ENCODE data around the gene GJB4. TPM values are rescaled to one million over a fixed set of nuclear protein-coding genes. Genes with fewer than 3 reads are reported as not detected.

GJB4 gene
- total and polyA plus RNA-seq, 5 donors from 2014 or later, result not detected

DNA sequence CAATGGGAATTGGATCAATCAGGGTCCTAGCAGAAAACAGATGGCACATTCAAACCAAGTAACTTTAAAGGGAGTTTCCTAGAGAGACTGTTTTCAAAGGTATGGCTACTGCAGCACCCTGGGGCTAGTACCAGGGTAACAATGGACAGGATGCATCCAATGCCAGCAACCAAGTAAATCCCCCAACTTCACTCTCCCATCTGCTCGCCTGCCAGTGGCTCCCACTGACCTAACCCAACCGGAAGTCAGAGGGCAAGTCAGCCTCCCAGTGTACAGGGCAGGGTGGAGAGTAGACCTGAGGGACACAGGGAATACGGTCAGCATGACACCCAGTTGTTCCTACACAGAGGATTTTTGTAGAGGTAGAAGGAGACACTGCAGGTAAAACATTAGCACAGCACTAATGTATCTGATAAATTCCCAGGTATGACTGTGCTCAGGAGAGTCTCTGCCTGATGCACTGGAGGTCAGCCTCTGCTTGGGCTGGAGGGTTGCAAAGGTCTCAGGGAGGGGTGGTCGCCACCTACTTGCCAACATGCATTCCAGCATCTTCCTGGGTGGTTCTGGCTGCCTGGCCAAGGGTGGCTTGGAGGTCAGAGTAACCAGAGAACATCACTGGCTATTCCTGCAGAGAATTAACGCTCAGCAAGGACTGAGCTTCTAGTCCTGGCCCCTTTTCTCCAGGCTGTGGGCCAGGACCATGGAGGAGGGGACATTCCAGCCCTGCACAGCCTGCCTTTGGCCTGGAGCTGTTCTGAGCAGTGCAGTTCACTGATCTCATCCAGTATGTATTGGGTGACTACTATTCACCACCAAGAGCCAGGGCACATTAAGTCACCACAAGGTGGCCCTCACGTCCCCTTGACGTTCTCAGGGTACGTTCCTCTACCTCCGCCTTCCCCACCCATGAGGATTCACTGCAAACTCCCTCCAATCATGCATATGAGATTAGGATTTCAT lies 28.2 kb downstream of the GJB4 start:
- Mint-ChIP-seq H3K9me3 (peaks cover 0 to 2% (median 0%) of the 10 kb centered on the region in 7 donors), H3K4me3 (no peak overlapping the region), H3K4me1 (peaks cover 0 to 9% (median 4%) of the 10 kb centered on the region in 4 donors), H3K36me3 (no peaks in the 10 kb centered on the region), H3K27ac (no peak overlapping the region), H3K27me3 (peaks cover 27% of the 10 kb centered on the region)
- no peak overlapping the region for H3K4me3 ChIP-seq (ENCODE audit: low read depth, low read length)
- ATAC-seq (ENCODE audit: low read depth in 2 of 2) (no peak), DNase-seq (peak in 1 of 3 donors; percentile 3)
- no peaks in the 10 kb centered on the region for H3K9me3 ChIP-seq (ENCODE audit: control insufficient read depth in 2 of 2, low read length in 2 of 2)
- no peaks in the 10 kb centered on the region for H3K4me1 ChIP-seq (ENCODE audit: control insufficient read depth, insufficient read depth, low read length, poor library complexity, severe bottlenecking)
- peaks cover 7% of the 10 kb centered on the region for H3K27me3 ChIP-seq (ENCODE audit: control insufficient read depth, insufficient read depth, low read length)
- H3K36me3 ChIP-seq (ENCODE audit: control insufficient read depth, insufficient read depth, low read length), result no peaks in the 10 kb centered on the region
- no peak overlapping the region for H3K27ac ChIP-seq (ENCODE audit: insufficient read depth, low read length, poor library complexity, severe bottlenecking)

- peak overlapping the region in 1 of 3 donors; percentile 43 for H3K27ac Mint-ChIP-seq
- Histone ChIP-seq H3K4me3 (ENCODE audit: low read depth, low read length) (no peak overlapping the region), H3K36me3 (ENCODE audit: control insufficient read depth, insufficient read depth, low read length) (no peaks in the 10 kb centered on the region), H3K27me3 (ENCODE audit: control insufficient read depth, insufficient read depth, low read length) (peaks cover 7% of the 10 kb centered on the region), H3K9me3 (ENCODE audit: control insufficient read depth in 2 of 2, low read length in 2 of 2) (no peaks in the 10 kb centered on the region), H3K27ac (ENCODE audit: insufficient read depth, low read length, poor library complexity, severe bottlenecking) (no peak overlapping the region), H3K4me1 (ENCODE audit: control insufficient read depth, insufficient read depth, low read length, poor library complexity, severe bottlenecking) (peaks cover 3% of the 10 kb centered on the region)
- ATAC-seq (ENCODE audit: low read depth in 2 of 2) (no peak), DNase-seq (no peak)
- H3K4me1 Mint-ChIP-seq, result peaks cover 0 to 9% (median 5%) of the 10 kb centered on the region in 4 donors
- H3K9me3 Mint-ChIP-seq, result peaks cover 0 to 2% (median 0%) of the 10 kb centered on the region in 7 donors
- no peaks in the 10 kb centered on the region for H3K36me3 Mint-ChIP-seq
- H3K27me3 Mint-ChIP-seq, result peaks cover 29% of the 10 kb centered on the region
- H3K4me3 Mint-ChIP-seq, result no peak overlapping the region
Observed at GRCh38 chr1:34790985-34791384, 31.4 kb downstream of the GJB4 start.

DNA sequence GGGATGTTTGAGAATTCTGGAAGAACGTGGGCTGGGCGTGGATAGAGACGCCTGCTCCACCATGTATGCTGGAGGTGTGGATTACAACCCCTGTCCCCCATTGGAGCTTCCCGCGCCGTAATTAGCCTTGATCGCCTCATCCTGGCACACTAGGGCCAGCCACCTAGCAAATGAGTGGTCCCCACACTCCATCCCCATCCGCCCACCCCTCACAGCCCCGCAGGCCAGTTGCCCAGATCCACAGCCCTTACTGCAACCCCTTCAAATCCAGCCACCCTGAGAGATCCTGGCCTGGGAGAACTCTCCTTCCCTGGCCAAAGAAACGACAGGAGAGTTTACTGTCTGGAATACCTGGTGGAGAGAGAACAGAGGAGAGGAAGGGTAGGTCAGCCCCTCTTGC lies 32.9 kb downstream of the GJB4 start:
- Mint-ChIP-seq H3K27me3 (peaks cover 33% of the 10 kb centered on the region), H3K4me1 (peaks cover 0 to 11% (median 2%) of the 10 kb centered on the region in 4 donors), H3K36me3 (no peaks in the 10 kb centered on the region), H3K4me3 (peak overlapping the region in 1 of 4 donors; percentile 46), H3K27ac (no peak overlapping the region), H3K9me3 (peaks cover 0 to 2% (median 0%) of the 10 kb centered on the region in 7 donors)
- H3K9me3 ChIP-seq (ENCODE audit: control insufficient read depth in 2 of 2, low read length in 2 of 2), result no peaks in the 10 kb centered on the region
- no peak overlapping the region for H3K4me3 ChIP-seq (ENCODE audit: low read depth, low read length)
- ATAC-seq (ENCODE audit: low read depth in 2 of 2), result no peak
- DNase-seq, result no peak
- peaks cover 7% of the 10 kb centered on the region for H3K27me3 ChIP-seq (ENCODE audit: control insufficient read depth, insufficient read depth, low read length)
- H3K4me1 ChIP-seq (ENCODE audit: control insufficient read depth, insufficient read depth, low read length, poor library complexity, severe bottlenecking), result peaks cover 3% of the 10 kb centered on the region
- H3K36me3 ChIP-seq (ENCODE audit: control insufficient read depth, insufficient read depth, low read length), result no peaks in the 10 kb centered on the region
- H3K27ac ChIP-seq (ENCODE audit: insufficient read depth, low read length, poor library complexity, severe bottlenecking), result no peak overlapping the region

DNA sequence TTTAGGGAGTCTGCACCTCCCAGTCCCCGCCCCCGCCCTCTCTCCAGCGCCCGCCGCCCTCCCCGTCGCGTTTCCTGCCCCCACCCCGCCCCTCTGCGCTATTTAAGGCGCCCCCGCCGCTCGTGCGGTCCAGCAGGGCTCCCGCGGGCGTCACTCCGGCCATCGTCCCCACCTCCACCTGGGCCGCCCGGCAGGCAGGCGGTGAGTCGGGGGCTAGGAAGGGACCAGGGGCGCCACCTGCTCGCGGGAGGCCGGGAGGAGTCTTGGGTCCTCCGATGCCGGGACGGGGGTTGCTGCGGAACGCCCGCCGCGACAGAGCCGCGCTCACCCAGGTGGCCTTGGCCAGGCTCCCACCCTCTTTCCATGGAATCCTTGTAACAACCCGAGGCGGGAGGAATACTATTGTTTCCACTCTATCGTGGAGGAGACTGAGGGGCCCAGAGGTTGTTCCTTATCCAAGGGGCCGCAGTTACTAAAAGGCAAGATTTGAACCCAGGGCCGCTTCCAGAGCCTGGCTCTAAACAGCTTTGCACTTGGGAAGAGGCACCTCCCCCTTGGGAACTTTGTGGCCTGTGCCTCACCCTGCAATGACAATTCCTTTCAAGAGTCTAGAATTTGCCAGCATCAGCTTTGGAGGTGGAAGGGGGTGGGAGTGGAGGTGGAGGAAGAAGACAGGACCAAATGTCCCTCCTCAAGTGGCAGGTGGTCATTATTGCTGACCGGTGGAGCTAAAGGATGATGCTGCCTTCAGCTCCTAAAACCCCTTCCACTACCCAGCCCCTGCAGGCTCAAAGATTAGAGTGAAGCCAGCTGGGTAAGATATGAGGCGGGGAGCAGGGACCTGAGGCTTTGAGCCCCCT lies 33.6 kb downstream of the GJB4 start, which contains the start of gene GJA4:
GJA4 (plus strand) TSS at position 132 of the 860 bp plus-strand sequence. CDS start 1,215 bp downstream, outside the sequence.
- Mint-ChIP-seq H3K27me3 (peaks cover 33% of the 10 kb centered on the region), H3K4me1 (peaks cover 0 to 11% (median 2%) of the 10 kb centered on the region in 4 donors), H3K36me3 (no peaks in the 10 kb centered on the region), H3K4me3 (peak within 1 kb of the TSS in 1 of 4 donors; percentile 46), H3K9me3 (peaks cover 0 to 2% (median 0%) of the 10 kb centered on the region in 7 donors), H3K27ac (no peak within 1 kb of the TSS)
- DNase-seq (no peak), ATAC-seq (ENCODE audit: low read depth in 2 of 2) (no peak)
- Histone ChIP-seq H3K27me3 (ENCODE audit: control insufficient read depth, insufficient read depth, low read length) (peaks cover 7% of the 10 kb centered on the region), H3K9me3 (ENCODE audit: control insufficient read depth in 2 of 2, low read length in 2 of 2) (no peaks in the 10 kb centered on the region), H3K36me3 (ENCODE audit: control insufficient read depth, insufficient read depth, low read length) (no peaks in the 10 kb centered on the region), H3K4me3 (ENCODE audit: low read depth, low read length) (no peak within 1 kb of the TSS), H3K4me1 (ENCODE audit: control insufficient read depth, insufficient read depth, low read length, poor library complexity, severe bottlenecking) (peaks cover 3% of the 10 kb centered on the region), H3K27ac (ENCODE audit: insufficient read depth, low read length, poor library complexity, severe bottlenecking) (no peak within 1 kb of the TSS)

DNA sequence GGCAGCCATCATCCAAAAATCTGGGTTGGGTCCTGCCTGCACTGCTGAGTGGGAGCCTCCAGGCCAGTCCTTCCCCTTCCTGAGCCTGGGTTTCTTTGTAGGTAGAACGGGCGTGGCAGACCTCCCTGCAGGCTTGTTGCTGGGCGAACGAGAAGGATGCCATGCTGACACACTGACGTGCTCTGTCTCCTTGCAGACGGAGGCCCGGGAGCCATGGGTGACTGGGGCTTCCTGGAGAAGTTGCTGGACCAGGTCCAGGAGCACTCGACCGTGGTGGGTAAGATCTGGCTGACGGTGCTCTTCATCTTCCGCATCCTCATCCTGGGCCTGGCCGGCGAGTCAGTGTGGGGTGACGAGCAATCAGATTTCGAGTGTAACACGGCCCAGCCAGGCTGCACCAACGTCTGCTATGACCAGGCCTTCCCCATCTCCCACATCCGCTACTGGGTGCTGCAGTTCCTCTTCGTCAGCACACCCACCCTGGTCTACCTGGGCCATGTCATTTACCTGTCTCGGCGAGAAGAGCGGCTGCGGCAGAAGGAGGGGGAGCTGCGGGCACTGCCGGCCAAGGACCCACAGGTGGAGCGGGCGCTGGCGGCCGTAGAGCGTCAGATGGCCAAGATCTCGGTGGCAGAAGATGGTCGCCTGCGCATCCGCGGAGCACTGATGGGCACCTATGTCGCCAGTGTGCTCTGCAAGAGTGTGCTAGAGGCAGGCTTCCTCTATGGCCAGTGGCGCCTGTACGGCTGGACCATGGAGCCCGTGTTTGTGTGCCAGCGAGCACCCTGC lies 34.7 kb downstream of the GJB4 start:
- Mint-ChIP-seq H3K27me3 (peaks cover 33% of the 10 kb centered on the region), H3K9me3 (peaks cover 0 to 2% (median 0%) of the 10 kb centered on the region in 7 donors), H3K36me3 (no peaks in the 10 kb centered on the region), H3K4me3 (no peak overlapping the region), H3K4me1 (peaks cover 0 to 11% (median 2%) of the 10 kb centered on the region in 4 donors), H3K27ac (no peak overlapping the region)
- H3K4me3 ChIP-seq (ENCODE audit: low read depth, low read length), result no peak overlapping the region
- no peak for ATAC-seq (ENCODE audit: low read depth in 2 of 2)
- DNase-seq, result no peak
- peaks cover 3% of the 10 kb centered on the region for H3K4me1 ChIP-seq (ENCODE audit: control insufficient read depth, insufficient read depth, low read length, poor library complexity, severe bottlenecking)
- H3K27me3 ChIP-seq (ENCODE audit: control insufficient read depth, insufficient read depth, low read length), result peaks cover 7% of the 10 kb centered on the region
- no peak overlapping the region for H3K27ac ChIP-seq (ENCODE audit: insufficient read depth, low read length, poor library complexity, severe bottlenecking)
- H3K36me3 ChIP-seq (ENCODE audit: control insufficient read depth, insufficient read depth, low read length), result no peaks in the 10 kb centered on the region
- no peaks in the 10 kb centered on the region for H3K9me3 ChIP-seq (ENCODE audit: control insufficient read depth in 2 of 2, low read length in 2 of 2)

GRCh38 chr1:34794790-34795180 lies 35.2 kb downstream of the GJB4 start:
- H3K27me3 ChIP-seq (ENCODE audit: control insufficient read depth, insufficient read depth, low read length), result peaks cover 7% of the 10 kb centered on the region
- DNase-seq (no peak), ATAC-seq (ENCODE audit: low read depth in 2 of 2) (no peak)
- no peak overlapping the region for H3K4me3 Mint-ChIP-seq
- no peaks in the 10 kb centered on the region for H3K36me3 Mint-ChIP-seq
- no peak overlapping the region for H3K27ac Mint-ChIP-seq
- H3K27me3 Mint-ChIP-seq, result peaks cover 33% of the 10 kb centered on the region
- peaks cover 0 to 2% (median 0%) of the 10 kb centered on the region in 7 donors for H3K9me3 Mint-ChIP-seq
- no peak overlapping the region for H3K27ac ChIP-seq (ENCODE audit: insufficient read depth, low read length, poor library complexity, severe bottlenecking)
- no peak overlapping the region for H3K4me3 ChIP-seq (ENCODE audit: low read depth, low read length)
- H3K36me3 ChIP-seq (ENCODE audit: control insufficient read depth, insufficient read depth, low read length), result no peaks in the 10 kb centered on the region
- peaks cover 0 to 10% (median 2%) of the 10 kb centered on the region in 4 donors for H3K4me1 Mint-ChIP-seq
- H3K4me1 ChIP-seq (ENCODE audit: control insufficient read depth, insufficient read depth, low read length, poor library complexity, severe bottlenecking), result peaks cover 3% of the 10 kb centered on the region
- H3K9me3 ChIP-seq (ENCODE audit: control insufficient read depth in 2 of 2, low read length in 2 of 2), result no peaks in the 10 kb centered on the region

GRCh38 chr1:34795916-34796315 lies 36.4 kb downstream of the GJB4 start:
- no peak overlapping the region for H3K4me3 ChIP-seq (ENCODE audit: low read depth, low read length)
- no peak for DNase-seq
- Mint-ChIP-seq H3K27me3 (peaks cover 24% of the 10 kb centered on the region), H3K27ac (no peak overlapping the region), H3K4me1 (peaks cover 0 to 7% (median 2%) of the 10 kb centered on the region in 4 donors), H3K4me3 (no peak overlapping the region), H3K9me3 (peaks cover 0 to 2% (median 0%) of the 10 kb centered on the region in 7 donors), H3K36me3 (peaks cover 3% of the 10 kb centered on the region)
- H3K9me3 ChIP-seq (ENCODE audit: control insufficient read depth in 2 of 2, low read length in 2 of 2), result no peaks in the 10 kb centered on the region
- no peak overlapping the region for H3K27ac ChIP-seq (ENCODE audit: insufficient read depth, low read length, poor library complexity, severe bottlenecking)
- peaks cover 8% of the 10 kb centered on the region for H3K27me3 ChIP-seq (ENCODE audit: control insufficient read depth, insufficient read depth, low read length)
- H3K36me3 ChIP-seq (ENCODE audit: control insufficient read depth, insufficient read depth, low read length), result no peaks in the 10 kb centered on the region
- ATAC-seq (ENCODE audit: low read depth in 2 of 2), result no peak
- H3K4me1 ChIP-seq (ENCODE audit: control insufficient read depth, insufficient read depth, low read length, poor library complexity, severe bottlenecking), result peaks cover 3% of the 10 kb centered on the region

All from CD4-positive, CD25-positive, alpha-beta regulatory T cell (primary cell).